HS-27A (cell line): ENCODE data around the gene CGB1.
"Not testable (repeated sequence)": the region's sequence is repeated elsewhere in the genome, so short reads cannot be mapped to it uniquely, and the experiment has no call there.

ENCODE experiments used
- DNase-seq: peaks from one replicate; pipeline ENCODE4 v3.0.0-alpha.2; 2012; ENCODE audit warnings: low read depth, missing footprints

The CGB1 gene

DNA sequence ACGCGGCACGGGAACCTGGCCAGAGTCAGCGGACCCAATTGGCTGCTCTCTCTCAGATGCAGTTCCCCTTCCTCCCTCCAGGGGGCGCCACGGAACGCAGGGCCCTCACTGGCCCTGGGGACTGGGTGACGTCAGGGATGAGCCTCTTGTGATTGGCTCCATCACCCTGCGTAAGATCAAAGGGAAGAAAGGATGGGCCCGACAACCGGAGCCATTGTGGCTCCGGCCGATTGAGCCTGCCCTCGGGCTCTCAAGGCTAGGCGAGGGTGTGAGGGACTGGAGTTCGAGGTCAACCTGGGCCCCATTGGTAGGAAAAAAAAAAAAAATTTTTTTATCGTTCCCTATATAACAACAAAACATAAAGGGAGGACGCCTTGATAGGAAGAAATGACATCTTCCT lies at the start of gene CGB1:
Gene CGB1 (minus strand): TSS at position 81 of the 400 bp plus-strand sequence. CDS start 184 bp downstream, outside the sequence.
- DNase-seq, result not testable (repeated sequence)

DNA sequence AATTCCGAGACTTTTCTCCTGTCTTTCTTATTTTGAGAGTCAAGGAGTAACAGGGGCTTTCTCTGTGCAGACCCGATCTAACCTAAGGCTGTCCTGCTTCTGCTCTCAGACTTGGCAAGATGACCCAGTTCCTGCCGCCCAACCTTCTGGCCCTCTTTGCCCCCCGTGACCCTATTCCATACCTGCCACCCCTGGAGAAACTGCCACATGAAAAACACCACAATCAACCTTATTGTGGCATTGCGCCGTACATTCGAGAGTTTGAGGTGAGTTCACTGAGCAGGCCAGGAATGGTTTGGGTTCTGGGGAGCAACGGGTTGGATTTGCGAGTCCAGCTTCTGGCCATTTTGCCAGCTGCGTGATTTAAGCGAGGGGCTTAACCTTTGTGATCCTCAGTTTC lies 49.6 kb upstream of the CGB1 start:
- no peak for DNase-seq

DNA sequence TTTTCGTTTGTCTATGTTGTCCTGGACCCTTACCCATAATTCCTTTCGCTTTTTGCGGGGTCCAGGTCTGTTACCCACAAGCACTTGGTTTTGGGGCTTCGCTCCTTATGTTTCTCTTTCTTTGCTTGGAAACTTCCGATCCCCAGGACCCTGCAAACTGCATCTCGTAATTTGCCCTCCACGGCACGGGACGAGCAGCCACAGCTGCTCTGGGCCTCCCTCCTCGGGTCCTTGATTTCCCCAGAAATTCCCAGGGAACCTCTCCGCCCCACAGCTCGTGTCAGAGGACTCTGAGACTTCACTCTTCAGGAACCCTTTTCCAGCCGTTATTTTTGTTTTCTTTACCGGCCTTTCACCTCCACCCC lies 49.2 kb upstream of the CGB1 start:
- DNase-seq, result no peak

GRCh38 chr19:49085020-49085867 lies 48.5 kb upstream of the CGB1 start, which contains the start of gene SNRNP70:
Gene SNRNP70, plus strand, starts transcription at chr19:49085451. Its CDS starts 964 bp downstream, at chr19:49086415.
- peak; percentile 96 for DNase-seq

- DNase-seq, result no peak
These were observed 47.7 kb upstream of the CGB1 start for GRCh38 chr19:49084206-49085019.

GRCh38 chr19:49081273-49081672 lies 44.6 kb upstream of the CGB1 start:
- DNase-seq, result no peak

- DNase-seq, result no peak
These were observed 43.7 kb upstream of the CGB1 start for GRCh38 chr19:49080392-49080791.

GRCh38 chr19:49074869-49075268 lies 38.2 kb upstream of the CGB1 start:
- DNase-seq, result peak; percentile 49

GRCh38 chr19:49073514-49074378 lies 37.1 kb upstream of the CGB1 start:
- no peak for DNase-seq

DNA sequence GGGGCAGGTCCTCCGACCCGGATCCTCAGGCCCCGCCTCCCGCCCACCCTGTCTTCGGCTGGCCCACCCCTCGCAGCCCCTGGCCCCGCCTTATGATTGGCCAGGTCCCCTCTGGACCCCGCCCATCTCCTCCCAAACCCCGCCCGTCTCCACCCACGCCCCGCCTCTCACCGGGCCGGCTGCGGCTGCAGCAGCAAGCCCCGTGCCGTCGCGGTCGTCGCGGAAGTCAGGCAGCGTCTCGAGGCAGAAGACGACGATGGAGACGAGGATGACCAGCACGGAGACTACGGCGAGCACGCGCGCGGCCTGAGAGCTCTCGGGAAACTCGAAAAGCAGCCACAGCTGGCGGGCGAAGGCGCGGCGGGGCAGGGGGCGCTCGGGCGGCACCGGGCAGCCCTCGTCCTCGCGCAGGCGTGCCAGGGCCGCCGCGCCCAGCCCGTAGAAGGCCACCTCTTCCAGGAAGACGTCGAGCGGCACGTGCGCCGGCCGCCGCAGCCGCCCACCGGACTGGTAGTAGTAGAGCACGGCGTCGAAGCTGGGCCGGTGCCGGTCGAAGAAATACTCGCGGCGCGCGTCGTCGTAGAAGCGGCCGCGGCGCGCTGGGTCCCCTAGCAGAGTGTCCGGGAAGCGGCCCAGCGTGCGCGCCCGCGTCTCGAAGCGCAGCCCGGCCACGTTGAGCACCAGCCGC lies 35.3 kb upstream of the CGB1 start:
- no peak for DNase-seq

- no peak for DNase-seq
These were observed 33.7 kb upstream of the CGB1 start for GRCh38 chr19:49070416-49070815.

GRCh38 chr19:49069026-49069425 lies 32.3 kb upstream of the CGB1 start:
- DNase-seq, result no peak

GRCh38 chr19:49067554-49067953 lies 30.9 kb upstream of the CGB1 start:
- no peak for DNase-seq

DNA sequence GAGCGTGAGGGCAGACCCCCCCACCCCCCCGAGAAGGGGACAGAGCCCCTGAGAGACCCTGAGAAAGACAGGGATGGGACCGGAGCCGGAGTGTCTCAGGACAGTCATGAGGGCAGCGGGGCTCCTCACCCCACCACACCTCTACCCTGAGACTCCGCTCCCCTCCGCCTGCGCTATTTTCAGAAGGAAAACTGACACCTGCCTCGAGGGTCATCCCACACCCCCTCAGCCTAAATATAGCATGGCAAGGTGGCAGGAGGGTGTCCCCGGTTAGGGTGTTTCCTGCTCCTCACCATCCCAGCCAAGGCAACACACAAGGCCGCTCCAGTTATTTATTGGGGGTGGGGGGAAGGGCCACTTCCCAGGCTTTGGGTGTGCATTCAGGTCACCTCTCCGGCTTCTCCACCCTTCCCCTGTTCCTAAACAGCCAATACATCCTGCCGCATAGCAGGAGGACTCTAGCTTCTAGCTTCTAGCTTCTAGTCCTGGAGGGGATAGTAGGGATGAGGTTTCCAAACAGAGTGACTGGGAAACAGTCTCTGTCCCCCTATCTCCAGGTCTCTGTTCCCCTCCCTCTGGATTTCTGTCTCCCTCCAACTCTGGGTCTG lies 29.3 kb upstream of the CGB1 start:
- no peak for DNase-seq

GRCh38 chr19:49064768-49065611 lies 28.3 kb upstream of the CGB1 start, which contains the start of gene NTF4:
Gene NTF4, minus strand, starts transcription at chr19:49064818. Its CDS starts 2,821 bp downstream, at chr19:49061997.
- no peak for DNase-seq

DNA sequence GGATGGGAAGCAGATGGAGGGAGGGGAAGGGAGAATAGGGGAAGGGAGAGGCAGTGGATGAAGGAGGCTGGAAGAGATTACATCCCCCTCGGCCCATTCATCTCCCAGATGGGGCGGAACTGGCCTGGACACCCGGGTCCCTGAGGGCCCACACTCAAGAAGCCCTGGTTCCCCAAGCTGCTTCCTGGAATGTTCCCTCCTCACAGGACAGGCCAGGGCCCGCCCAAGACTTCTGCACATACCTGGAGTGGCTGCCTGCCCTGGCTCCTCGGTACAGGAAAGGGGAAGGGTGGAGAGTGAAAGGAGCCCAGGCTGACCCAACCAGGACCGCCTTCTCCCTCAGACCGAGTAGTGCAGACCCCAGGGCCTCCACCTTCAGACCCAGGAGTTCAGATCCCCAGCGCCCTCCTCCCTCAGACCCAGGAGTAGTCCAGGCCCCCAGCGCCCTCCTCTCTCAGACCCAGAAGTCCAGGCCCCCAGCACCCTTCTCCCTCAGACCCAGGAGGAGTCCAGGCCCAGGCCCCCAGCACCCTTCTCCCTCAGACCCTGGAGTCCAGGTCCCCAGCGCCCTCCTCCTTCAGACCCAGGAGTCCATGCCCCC lies 27.4 kb upstream of the CGB1 start:
- no peak for DNase-seq

GRCh38 chr19:49061445-49061844 lies 24.8 kb upstream of the CGB1 start:
- DNase-seq, result no peak

DNA sequence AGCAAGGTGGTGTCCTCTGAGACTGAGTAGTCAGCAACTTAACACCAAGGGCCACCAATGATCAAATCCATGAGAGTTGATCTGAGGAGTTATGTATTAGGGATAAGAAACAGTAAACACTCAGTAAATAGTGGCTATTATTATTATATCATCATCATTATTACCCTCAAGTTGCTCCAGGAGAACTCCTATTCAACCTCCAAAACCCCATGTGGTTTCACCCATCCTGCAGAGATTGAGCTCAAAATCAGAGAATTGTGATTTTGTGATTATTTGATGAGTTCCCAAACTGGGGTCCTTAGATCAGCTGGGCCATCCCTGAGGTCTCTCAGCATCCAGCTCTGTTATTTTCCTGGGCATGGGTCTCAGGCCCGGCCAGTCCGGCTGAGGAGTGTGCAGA lies 24.3 kb upstream of the CGB1 start:
- DNase-seq, result no peak

DNA sequence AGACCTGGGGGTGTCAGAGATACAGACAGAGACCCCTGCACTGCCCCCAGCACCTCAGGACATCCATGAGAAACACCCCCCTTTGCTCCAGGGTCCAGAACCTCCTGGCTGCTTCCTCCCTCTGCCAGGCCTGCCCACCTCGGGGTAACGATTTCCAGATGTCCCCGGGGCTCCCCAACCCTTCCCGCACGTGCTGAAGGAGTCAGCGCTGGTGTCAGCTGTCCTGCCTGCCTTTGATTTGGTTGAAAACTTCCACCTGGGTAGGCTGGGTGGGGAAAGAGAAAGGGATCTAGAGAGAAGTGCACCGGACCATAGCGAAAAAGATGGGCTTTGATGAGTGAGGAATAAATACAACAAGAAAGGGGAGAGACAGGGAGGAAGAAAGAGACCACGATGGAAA lies 22.4 kb upstream of the CGB1 start:
- DNase-seq, result no peak

DNA sequence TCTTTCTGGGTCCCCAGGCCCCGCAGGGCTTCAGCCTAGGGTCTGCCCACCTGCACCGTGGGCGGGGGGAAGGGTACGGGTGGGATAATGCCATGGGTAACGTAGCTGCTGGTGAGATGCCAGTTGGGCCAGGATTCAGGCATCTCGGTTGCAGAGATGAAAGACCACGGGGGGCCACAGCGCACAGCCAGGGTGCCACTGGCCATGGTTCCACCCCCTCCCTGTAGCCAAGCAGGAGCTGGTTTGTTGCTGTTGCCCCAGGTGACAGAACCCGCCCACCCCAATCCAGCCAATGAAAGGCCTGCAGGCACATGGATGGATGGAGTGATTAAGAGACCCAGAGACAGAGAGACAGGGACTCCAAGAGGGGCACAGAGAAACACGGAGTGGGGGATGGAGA lies 21.9 kb upstream of the CGB1 start:
- no peak for DNase-seq
